GM18867 (cell line): ENCODE data around the gene ERF.

Source experiments
- ATAC-seq: cut with Tn5 transposase; IDR thresholded peaks from one replicate; pipeline ENCODE4 v1.9.1; 2021; ENCODE audit warnings: mild to moderate bottlenecking, moderate library complexity; ENCODE audit not compliant: unreplicated experiment

Gene ERF

DNA sequence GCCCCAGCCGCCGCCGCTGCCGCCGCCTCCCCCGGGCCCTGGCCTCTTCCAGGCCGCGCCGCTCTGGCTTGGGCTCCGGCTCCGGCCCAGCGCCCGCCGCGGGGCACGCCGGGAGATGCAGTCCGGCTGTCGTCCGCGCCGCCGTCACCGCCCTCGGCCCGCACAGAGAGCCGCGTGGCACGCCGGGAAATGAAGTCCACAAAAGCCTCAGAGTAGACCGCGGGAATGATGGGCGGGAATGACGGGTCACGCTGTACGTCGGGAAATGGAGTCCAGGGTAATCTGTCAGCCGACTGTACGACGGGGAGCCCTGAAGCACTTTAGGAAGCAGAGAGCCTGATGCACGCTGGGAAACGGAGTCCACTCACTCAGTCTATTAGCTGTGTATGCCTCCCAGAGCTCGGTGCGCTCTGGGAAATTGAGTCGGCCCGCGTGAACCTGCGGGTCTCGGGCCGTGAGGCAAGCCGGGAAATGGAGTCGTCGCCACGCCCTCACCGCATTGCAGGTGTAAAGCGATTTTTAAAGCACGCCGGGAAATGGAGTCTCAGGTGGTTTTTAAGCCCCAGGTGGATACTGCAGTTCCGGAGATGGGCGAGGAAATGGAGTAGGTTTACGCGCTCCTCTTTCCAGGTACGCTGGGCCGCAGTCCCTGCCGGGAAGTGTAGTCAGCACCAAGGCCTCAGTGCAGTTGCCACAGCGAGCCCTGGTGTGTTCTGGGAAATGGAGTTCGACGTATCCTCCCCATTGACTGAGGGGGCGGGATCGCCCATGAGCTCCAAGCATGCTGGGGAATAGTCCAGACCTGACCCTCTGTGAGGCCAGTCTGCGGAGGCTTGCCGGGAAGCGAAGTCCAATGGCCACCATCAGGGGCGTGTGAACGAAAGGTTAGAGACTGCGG, 12.2 kb downstream of the ERF start, which contains the start of gene GSK3A:
Gene GSK3A (minus strand): TSS at position 91 of the 898 bp plus-strand sequence. CDS start 137 bp downstream, outside the sequence.
- ATAC-seq = peak; percentile 64

- ATAC-seq = peak; percentile 4
Observed at GRCh38 chr19:42242069-42242511, 12.8 kb downstream of the ERF start.

- no peak for ATAC-seq
Observed at GRCh38 chr19:42241279-42241678, 13.6 kb downstream of the ERF start.

DNA sequence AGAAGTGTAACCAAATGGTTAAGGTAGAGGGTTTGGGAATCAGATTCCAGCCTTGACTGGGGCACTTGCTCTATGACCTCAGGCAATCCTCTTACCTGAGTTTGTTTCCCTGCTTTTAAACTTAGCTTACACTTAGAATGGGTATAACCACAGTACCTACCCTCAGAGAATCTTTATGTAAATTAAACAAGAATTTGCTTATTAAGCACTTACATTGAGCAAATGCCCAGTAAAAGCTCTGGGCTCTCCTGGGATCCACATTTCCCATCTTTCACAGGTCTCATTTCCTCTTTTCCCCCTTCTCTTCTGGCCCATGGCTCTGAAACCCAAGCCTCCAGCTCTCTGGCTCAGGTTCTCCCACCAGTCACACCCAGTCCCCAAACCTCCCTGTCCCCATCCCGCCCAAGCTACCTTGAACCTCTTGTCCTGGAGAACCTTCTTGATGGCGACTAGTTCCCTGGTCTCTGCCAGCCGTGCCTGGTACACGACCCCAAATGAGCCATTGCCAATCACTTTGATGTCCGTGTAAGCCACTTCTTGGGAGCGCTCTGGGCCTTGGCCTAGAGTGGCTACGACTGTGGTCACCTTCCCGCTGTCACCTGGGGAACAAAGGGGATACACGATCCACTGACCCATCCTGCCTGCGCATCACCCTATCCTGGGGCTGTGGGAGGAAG, 15.2 kb downstream of the ERF start:
- no peak for ATAC-seq

DNA sequence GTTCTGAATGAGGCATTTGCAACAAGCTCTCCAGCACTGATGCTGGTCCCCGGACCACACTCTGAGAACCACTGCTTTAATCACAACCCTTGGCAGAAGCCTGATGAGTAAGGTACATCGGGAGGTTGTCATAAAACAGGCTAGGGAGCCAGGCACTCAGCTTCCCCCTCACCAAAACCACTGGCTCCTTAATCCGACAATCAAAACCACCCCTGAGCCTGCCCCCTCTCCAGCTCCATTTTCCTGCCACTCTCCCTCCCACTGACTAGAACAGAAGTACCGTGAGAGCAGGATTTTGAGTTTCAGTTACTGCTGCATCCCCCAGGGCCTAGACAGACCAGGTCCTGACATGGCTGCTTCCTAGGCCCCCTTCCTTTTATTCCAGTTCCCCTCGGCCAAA, 19.7 kb downstream of the ERF start:
- ATAC-seq = no peak

GRCh38 chr19:42234364-42234763, 20.6 kb downstream of the ERF start:
- no peak for ATAC-seq

- no peak for ATAC-seq
Observed at GRCh38 chr19:42233678-42234292, 21.1 kb downstream of the ERF start.

GRCh38 chr19:42233106-42233505, 21.8 kb downstream of the ERF start:
- no peak for ATAC-seq

- no peak for ATAC-seq
Observed at GRCh38 chr19:42232435-42232834, 22.5 kb downstream of the ERF start.

- no peak for ATAC-seq
Observed at GRCh38 chr19:42230571-42230970, 24.4 kb downstream of the ERF start.

- ATAC-seq = no peak
Observed at GRCh38 chr19:42229855-42230351, 25.0 kb downstream of the ERF start.

DNA sequence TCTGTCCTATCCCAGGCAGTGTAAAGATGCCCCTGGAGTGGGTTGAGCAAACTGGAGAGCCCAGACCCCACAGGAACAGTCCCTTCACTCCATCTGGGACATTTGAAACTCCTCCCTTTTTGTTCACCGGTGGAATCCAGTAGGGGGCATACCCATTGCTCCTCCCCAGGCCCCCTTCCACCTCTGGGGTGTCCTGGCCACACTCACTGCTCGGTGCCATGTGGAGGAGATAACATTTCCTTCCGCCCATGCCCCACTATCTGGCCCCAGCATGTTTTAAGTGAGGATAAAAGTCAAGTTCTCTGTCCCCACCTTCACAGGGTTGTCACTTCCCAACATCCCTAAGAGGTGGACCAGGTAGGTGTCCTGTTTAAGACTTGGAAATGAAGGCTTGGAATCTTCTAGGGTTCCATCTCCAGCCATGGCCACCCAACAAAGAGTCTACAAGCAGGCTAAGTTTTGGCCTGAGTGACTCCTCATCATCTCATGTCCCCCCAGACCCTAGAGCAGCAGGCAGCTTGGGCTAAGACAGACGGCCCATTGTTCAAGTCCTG, 25.6 kb downstream of the ERF start:
- no peak for ATAC-seq

DNA sequence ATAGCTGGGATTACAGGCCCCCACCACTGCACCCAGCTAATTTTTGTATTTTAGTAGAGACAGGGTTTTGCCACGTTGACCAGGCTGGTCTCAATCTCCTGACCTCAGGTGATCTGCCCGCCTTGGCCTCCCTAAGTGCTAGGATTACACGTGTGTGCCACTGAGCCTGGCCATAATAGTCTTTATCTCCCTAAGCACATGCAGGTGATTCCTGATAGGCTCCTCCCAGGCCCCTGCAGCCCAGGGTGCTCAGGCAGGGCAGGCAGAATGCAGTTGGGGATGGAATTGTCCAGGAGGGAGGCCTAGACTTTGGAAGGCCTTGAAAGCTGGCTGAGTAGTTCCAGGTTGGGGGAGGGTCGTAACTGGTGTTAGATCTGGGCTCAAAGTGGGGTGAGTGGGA, 26.3 kb downstream of the ERF start:
- ATAC-seq = no peak

- no peak for ATAC-seq
Observed at GRCh38 chr19:42226886-42227285, 28.0 kb downstream of the ERF start.

DNA sequence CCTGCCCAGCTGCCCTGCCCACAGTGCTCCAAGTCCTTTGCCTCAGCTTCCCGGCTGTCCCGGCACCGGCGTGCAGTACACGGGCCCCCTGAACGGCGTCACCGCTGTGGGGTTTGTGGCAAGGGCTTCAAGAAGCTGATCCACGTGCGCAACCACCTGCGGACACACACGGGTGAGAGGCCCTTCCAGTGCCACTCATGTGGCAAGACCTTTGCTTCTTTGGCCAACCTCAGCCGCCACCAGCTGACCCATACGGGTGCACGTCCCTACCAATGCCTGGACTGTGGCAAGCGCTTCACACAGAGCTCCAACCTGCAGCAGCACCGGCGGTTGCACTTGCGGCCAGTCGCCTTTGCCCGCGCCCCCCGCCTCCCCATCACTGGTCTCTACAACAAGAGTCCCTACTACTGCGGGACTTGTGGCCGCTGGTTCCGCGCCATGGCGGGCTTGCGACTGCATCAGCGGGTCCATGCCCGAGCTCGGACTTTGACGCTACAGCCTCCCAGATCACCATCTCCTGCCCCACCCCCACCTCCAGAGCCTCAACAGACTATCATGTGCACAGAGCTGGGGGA, 29.1 kb downstream of the ERF start:
- no peak for ATAC-seq

GRCh38 chr19:42224940-42225717, 29.8 kb downstream of the ERF start:
- no peak for ATAC-seq

DNA sequence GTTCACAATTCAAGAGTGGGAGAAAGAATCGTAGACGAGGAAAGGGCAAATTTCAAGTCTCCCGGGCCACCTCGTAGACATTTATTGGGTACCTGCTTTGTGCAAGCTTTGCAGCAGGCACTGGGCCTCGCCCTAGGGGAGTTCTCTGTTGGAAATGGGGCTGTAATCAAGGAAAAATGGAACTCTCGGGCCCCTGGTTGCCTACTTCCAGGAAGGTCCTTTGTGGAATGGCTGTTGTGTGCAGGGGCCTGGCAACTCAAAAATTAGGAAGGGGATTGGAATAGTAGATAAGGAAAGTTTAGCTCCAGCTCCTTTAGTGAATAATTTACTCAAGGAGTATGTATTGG, 34.2 kb downstream of the ERF start:
- no peak for ATAC-seq

DNA sequence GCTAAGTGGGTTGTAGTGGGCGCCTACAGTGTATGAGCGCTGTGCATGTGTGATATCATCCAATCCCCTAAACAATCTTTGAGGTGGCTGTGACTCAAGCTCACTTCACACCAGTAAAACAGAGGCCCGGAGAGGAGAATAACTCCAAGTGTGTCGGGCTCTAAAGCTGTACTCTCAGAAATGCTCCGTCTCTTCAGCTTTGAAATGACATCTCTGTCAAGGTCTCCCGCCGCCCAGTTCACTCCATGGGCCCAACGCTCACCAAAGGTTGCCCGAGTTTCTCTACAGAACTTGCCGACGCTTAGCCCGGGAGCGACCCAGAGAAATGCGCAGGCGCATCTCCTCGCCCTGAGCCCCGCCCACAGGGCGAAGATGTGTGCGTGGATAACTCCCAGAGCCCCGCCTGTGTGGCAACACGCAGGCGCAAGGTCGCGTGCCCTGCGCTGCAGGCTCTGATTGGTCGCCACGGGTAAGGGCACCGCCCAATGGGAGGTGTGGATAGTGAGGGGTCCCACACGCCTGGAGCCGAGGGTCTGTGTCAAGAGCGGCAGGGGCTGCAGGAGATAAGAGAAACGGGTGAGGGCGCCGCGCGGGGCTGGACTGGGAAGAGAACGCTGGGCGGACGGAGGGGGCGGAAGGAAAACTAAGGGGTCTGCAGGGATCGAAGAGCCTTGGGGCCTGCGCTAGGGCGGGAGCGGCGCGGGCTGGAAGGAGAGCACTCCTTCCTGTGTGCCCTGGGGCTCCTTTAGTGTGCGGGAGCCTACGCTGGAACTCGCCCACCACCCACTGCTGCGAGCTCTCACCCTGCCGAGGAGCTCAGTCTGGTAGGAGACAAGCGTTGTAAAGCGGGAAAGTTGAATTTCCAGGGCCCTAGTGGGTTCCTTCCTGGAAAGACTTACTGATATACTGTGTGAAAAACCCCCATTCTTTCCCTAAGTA, 34.8 kb downstream of the ERF start, which contains the start of gene ZNF526:
Gene ZNF526 (plus strand): TSS at position 501 of the 939 bp plus-strand sequence. CDS start 4,092 bp downstream, outside the sequence.
- ATAC-seq = peak; percentile 71
